B cell (primary cell): Measurements from ENCODE around the gene CCDC88B. TPM values are rescaled to one million over a fixed set of nuclear protein-coding genes. Genes with fewer than 3 reads are reported as not detected.

Experiments used
- ATAC-seq: fragments of 200-7000 bp; cut with Tn5 transposase; one replicate; pipeline ENCODE4 v1.10.0; 2021; ENCODE audit warnings: low read depth, mild to moderate bottlenecking, moderate number of reproducible peaks, moderate library complexity
- CTCF ChIA-PET: fragments of 350-600 bp; sonication (Branson Sonifier 250); formaldehyde crosslinking; loops from one replicate; lab custom pipeline; 2021; ENCODE audit warnings: antibody characterized with exemption, inconsistent platforms; lab: Charles Lee
- POLR2A ChIA-PET: fragments of 350-600 bp; sonication (Branson Sonifier 250); formaldehyde crosslinking; loops from one replicate; lab custom pipeline; 2021; ENCODE audit warnings: antibody characterized with exemption; lab: Charles Lee
- DNase-seq: peaks from one replicate; pipeline ENCODE4 v3.0.0; 2013
- H2AFZ ChIP-seq: 2 replicates; pipeline ENCODE4 v1.6.1; 2012; ENCODE audit warnings: mild to moderate bottlenecking, low read depth, low read length; ENCODE audit not compliant: insufficient read depth, poor library complexity, severe bottlenecking
- H3K27ac ChIP-seq, 2 donors: 1 replicate in 1 of 2; 2 replicates in 1 of 2; pipeline ENCODE4 v1.5.1; 2012 to 2013; ENCODE audit warnings: low read length in 2 of 2, mild to moderate bottlenecking in 2 of 2, moderate library complexity in 1 of 2
- H3K27me3 ChIP-seq, 4 experiments: fragments of 200-600 bp in 1 of 4; sonication (generic) in 1 of 4; replicated peaks in 1 of 4; 1 replicate in 2 of 4; 2 replicates in 2 of 4; pipeline versions ENCODE4 v1.6.1 to v1.7.0; 2013 to 2016; ENCODE audit warnings: low read length in 3 of 4, mild to moderate bottlenecking in 2 of 4, mixed read lengths in 1 of 4, moderate library complexity in 1 of 4; ENCODE audit not compliant: insufficient read depth in 4 of 4, control insufficient read depth in 3 of 4; ENCODE audit errors: control extremely low read depth in 1 of 4
- H3K36me3 ChIP-seq, 2 experiments: replicated peaks in 1 of 2; 1 replicate in 1 of 2; 2 replicates in 1 of 2; pipeline versions ENCODE4 v1.6.1 to v1.7.1; 2013; ENCODE audit warnings: low read length in 1 of 2; ENCODE audit not compliant: insufficient read depth in 2 of 2, control insufficient read depth in 1 of 2; ENCODE audit errors: control extremely low read depth in 1 of 2, extremely low read depth in 1 of 2
- H3K4me1 ChIP-seq, 2 donors: fragments of 200-600 bp in 1 of 2; sonication (generic) in 1 of 2; 1 replicate in 1 of 2; 2 replicates in 1 of 2; pipeline versions ENCODE4 v1.5.1 to v1.6.1; 2013 to 2017; ENCODE audit warnings: low read length in 2 of 2; ENCODE audit not compliant: control insufficient read depth in 2 of 2, insufficient read depth in 2 of 2
- H3K4me2 ChIP-seq: replicated peaks from 2 replicates; pipeline ENCODE3; 2012; ENCODE audit warnings: mild to moderate bottlenecking, low read depth, low read length; ENCODE audit not compliant: poor library complexity, severe bottlenecking
- H3K4me3 ChIP-seq, 5 experiments: fragments of 200-600 bp in 1 of 5; sonication (generic) in 1 of 5; 1 replicate in 3 of 5; 2 replicates in 2 of 5; pipeline versions ENCODE4 v1.5.1 to v1.7.0; 2011 to 2016; ENCODE audit warnings: low read length in 4 of 5, mild to moderate bottlenecking in 4 of 5, low read depth in 2 of 5, control low read depth in 1 of 5, moderate library complexity in 1 of 5; ENCODE audit not compliant: insufficient read depth in 1 of 5; ENCODE audit errors: control extremely low read depth in 1 of 5, extremely low read depth in 1 of 5
- H3K79me2 ChIP-seq: fragments of 200-600 bp; sonication (generic); one replicate; pipeline ENCODE4 v1.6.0; 2016; ENCODE audit warnings: low read length; ENCODE audit not compliant: control insufficient read depth, insufficient read depth
- H3K9ac ChIP-seq: fragments of 200-600 bp; sonication (generic); 2 replicates; pipeline ENCODE4 v1.6.1; 2017; ENCODE audit warnings: mild to moderate bottlenecking, low read length, moderate library complexity
- H3K9me3 ChIP-seq, 3 donors: one replicate each; pipeline versions ENCODE4 v1.6.1 to v1.7.1; 2013; ENCODE audit warnings: low read length in 2 of 3; ENCODE audit not compliant: control insufficient read depth in 2 of 3, insufficient read depth in 1 of 3; ENCODE audit errors: control extremely low read depth in 1 of 3
- H4K20me1 ChIP-seq: 2 replicates; pipeline ENCODE4 v1.6.0; 2012; ENCODE audit warnings: mild to moderate bottlenecking, low read length; ENCODE audit not compliant: insufficient read depth, control insufficient read depth, poor library complexity, severe bottlenecking
- H3K27ac Mint-ChIP-seq: one replicate; pipeline ENCODE4 v1.8.0; 2021; ENCODE audit warnings: mixed read lengths
- H3K27me3 Mint-ChIP-seq: one replicate; pipeline ENCODE4 v1.8.0; 2021; ENCODE audit warnings: mixed read lengths
- H3K4me1 Mint-ChIP-seq: one replicate; pipeline ENCODE4 v1.8.0; 2021; ENCODE audit warnings: mixed read lengths
- H3K4me3 Mint-ChIP-seq: one replicate; pipeline ENCODE4 v1.8.0; 2021; ENCODE audit warnings: mixed read lengths
- H3K9me3 Mint-ChIP-seq: one replicate; pipeline ENCODE4 v1.8.0; 2022; ENCODE audit warnings: mixed read lengths; ENCODE audit not compliant: insufficient read depth
- EZH2 ChIP-seq: IDR thresholded peaks from 2 replicates; pipeline ENCODE4 v1.6.1; 2012; ENCODE audit warnings: borderline replicate concordance, low read depth, mild to moderate bottlenecking, moderate library complexity, low read length; ENCODE audit not compliant: insufficient read depth, poor library complexity, severe bottlenecking
- WGBS: methylation state at CpG from one replicate; pipeline ENCODE4 v1.1.5; 2013; ENCODE audit warnings: missing lambda C conversion rate; ENCODE audit not compliant: insufficient coverage; 5-methylcytosine and 5-hydroxymethylcytosine counted together
- intact Hi-C: fragments of 100-400 bp; cut with micrococcal nuclease; formaldehyde crosslinking; loops from one replicate; pipeline ENCODE4 v1.10.0; 2022
- polyA plus RNA-seq: library from polyadenylated mRNA; depleted of rRNA; stranded (reverse); fragments of >200 nt; gene quantifications from 2 replicates; pipeline ENCODE4 v1.2.3, GENCODE V29; 2012
- total RNA-seq, 2 donors: library from RNA; stranded (reverse); fragments of 120-200 nt in 1 of 2; gene quantifications; 1 replicate in 1 of 2; 2 replicates in 1 of 2; pipeline versions ENCODE4 v1.2.3 to v1.2.4, GENCODE V29; 2013 to 2022
- TF ChIP-seq, protein P1 (sequence below): fragments of 200-600 bp; IDR thresholded peaks from one replicate; pipeline ENCODE4 v1.8.0; 2022; ENCODE audit warnings: antibody characterized with exemption, mild to moderate bottlenecking

CCDC88B gene
- total and polyA plus RNA-seq, 2 donors (not counting 1 experiment from before 2014, with no cell fraction given): 172 to 208 TPM

- ATAC-seq: peak; percentile 35
- Histone ChIP-seq H2AFZ (no peak overlapping the region), H4K20me1 (peaks cover 28% of the 10 kb centered on the region), H3K36me3 (no peaks in the 10 kb centered on the region), H3K9me3 (peaks cover 0 to 13% (median 0%) of the 10 kb centered on the region in 3 donors), H3K9ac (peak overlapping the region; percentile 43), H3K4me3 (peak overlapping the region in 3 of 5 experiments; percentile 32 to 54 (median 45)), H3K4me1 (peaks cover 8 to 24% of the 10 kb centered on the region in 2 donors), H3K79me2 (peaks cover 3% of the 10 kb centered on the region), H3K27me3 (peaks cover 0 to 58% (median 42%) of the 10 kb centered on the region in 4 experiments), H3K4me2 (peak overlapping the region; percentile 89), H3K27ac (no peak overlapping the region)
- ChIA-PET CTCF (interaction anchor here (1.5 to 6.8 kb wide), 2 partner anchors 11 to 48 kb away, joined by 3 to 47 read pairs; partner anchors contain the start of gene CATSPERZ), POLR2A (interaction anchor here (1.6 kb wide), 1 partner anchor 23 kb away, joined by 4 read pairs; no protein-coding TSS in a partner anchor)
- Mint-ChIP-seq H3K27ac (no peak overlapping the region), H3K9me3 (no peaks in the 10 kb centered on the region), H3K4me1 (peaks cover 8% of the 10 kb centered on the region), H3K27me3 (peaks cover 38% of the 10 kb centered on the region), H3K4me3 (no peak overlapping the region)
- intact Hi-C loops: no loop called here
- 2% methylated on average over 96 of the region's 96 CpGs for WGBS
- peak; percentile 61 for DNase-seq
- TF ChIP-seq, protein P1, sequence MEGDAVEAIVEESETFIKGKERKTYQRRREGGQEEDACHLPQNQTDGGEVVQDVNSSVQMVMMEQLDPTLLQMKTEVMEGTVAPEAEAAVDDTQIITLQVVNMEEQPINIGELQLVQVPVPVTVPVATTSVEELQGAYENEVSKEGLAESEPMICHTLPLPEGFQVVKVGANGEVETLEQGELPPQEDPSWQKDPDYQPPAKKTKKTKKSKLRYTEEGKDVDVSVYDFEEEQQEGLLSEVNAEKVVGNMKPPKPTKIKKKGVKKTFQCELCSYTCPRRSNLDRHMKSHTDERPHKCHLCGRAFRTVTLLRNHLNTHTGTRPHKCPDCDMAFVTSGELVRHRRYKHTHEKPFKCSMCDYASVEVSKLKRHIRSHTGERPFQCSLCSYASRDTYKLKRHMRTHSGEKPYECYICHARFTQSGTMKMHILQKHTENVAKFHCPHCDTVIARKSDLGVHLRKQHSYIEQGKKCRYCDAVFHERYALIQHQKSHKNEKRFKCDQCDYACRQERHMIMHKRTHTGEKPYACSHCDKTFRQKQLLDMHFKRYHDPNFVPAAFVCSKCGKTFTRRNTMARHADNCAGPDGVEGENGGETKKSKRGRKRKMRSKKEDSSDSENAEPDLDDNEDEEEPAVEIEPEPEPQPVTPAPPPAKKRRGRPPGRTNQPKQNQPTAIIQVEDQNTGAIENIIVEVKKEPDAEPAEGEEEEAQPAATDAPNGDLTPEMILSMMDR: no peak
- TF ChIP-seq EZH2: peak; percentile 91
Observed at GRCh38 chr11:64291752-64292459, 48.1 kb upstream of the CCDC88B start.
